Ishikawa (cell line): ENCODE results near the gene OR4N5.

ENCODE experiments used
- CEBPB ChIP-seq: IDR thresholded peaks from 2 replicates; pipeline ENCODE4 v1.6.1; 2012
- CREB1 ChIP-seq: IDR thresholded peaks from 2 replicates; pipeline ENCODE4 v1.6.1; 2012; ENCODE audit warnings: low read depth
- EGR1 ChIP-seq: IDR thresholded peaks from 2 replicates; pipeline ENCODE4 v1.6.1; 2012
- EP300 ChIP-seq: IDR thresholded peaks from 2 replicates; pipeline ENCODE4 v1.6.1; 2012; ENCODE audit warnings: borderline replicate concordance
- FOXM1 ChIP-seq: IDR thresholded peaks from 2 replicates; pipeline ENCODE4 v1.6.1; 2012; ENCODE audit warnings: low read depth, borderline replicate concordance
- NFIC ChIP-seq: IDR thresholded peaks from 2 replicates; pipeline ENCODE4 v1.6.1; 2012
- RAD21 ChIP-seq: IDR thresholded peaks from 2 replicates; pipeline ENCODE4 v1.6.1; 2012; ENCODE audit warnings: low read depth
- TAF1 ChIP-seq: IDR thresholded peaks from 2 replicates; pipeline ENCODE4 v1.6.1; 2012; ENCODE audit warnings: low read depth, mild to moderate bottlenecking
- TCF12 ChIP-seq: IDR thresholded peaks from 2 replicates; pipeline ENCODE4 v1.6.1; 2012; ENCODE audit warnings: low read depth
- TEAD4 ChIP-seq: IDR thresholded peaks from 2 replicates; pipeline ENCODE4 v1.6.1; 2012
- YY1 ChIP-seq: IDR thresholded peaks from 2 replicates; pipeline ENCODE4 v1.6.1; 2012; ENCODE audit warnings: low read depth
- ZBTB7A ChIP-seq: IDR thresholded peaks from 2 replicates; pipeline ENCODE4 v1.6.1; 2012; ENCODE audit warnings: low read depth
- TF ChIP-seq, protein P1 (sequence below): IDR thresholded peaks from 2 replicates; pipeline ENCODE4 v1.6.1; 2012
- TF ChIP-seq, protein P2 (sequence below): IDR thresholded peaks from 2 replicates; pipeline ENCODE4 v1.6.1; 2012; ENCODE audit warnings: low read depth, mild to moderate bottlenecking
- TF ChIP-seq, protein P3 (sequence below): IDR thresholded peaks from 2 replicates; pipeline ENCODE4 v1.6.1; 2012

OR4N5 gene, protein sequence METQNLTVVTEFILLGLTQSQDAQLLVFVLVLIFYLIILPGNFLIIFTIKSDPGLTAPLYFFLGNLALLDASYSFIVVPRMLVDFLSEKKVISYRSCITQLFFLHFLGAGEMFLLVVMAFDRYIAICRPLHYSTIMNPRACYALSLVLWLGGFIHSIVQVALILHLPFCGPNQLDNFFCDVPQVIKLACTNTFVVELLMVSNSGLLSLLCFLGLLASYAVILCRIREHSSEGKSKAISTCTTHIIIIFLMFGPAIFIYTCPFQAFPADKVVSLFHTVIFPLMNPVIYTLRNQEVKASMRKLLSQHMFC

DNA sequence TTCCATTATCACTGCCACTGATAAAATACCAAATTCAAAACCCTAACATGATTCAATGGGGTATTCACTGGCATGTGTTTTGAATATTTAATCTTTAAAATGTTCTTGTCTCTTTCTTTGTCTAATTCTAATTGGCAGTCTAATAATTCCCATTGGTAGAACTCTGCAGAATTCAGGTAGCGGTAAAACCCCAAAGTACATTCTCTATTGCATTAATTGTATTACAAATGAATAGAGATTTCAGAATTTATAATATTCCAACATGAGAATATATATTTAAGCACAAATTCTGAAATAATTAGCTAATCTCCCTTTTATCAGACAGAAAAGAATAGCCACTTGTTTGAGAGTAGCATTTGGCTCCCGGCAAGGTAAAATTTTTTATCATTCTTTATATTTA, at the start of gene OR4N5:
Gene OR4N5, plus strand, starts transcription at position 301 of the 400 bp plus-strand sequence. CDS start 4,916 bp downstream, outside the sequence.
- TF ChIP-seq EGR1 (no peak), CEBPB (no peak), RAD21 (no peak), CREB1 (no peak), NFIC (no peak), FOXM1 (no peak), TCF12 (no peak), TAF1 (no peak), YY1 (no peak), ZBTB7A (no peak), TEAD4 (no peak), EP300 (no peak)
- TF ChIP-seq, protein P1, sequence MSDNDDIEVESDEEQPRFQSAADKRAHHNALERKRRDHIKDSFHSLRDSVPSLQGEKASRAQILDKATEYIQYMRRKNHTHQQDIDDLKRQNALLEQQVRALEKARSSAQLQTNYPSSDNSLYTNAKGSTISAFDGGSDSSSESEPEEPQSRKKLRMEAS, result no peak
- TF ChIP-seq, protein P2, sequence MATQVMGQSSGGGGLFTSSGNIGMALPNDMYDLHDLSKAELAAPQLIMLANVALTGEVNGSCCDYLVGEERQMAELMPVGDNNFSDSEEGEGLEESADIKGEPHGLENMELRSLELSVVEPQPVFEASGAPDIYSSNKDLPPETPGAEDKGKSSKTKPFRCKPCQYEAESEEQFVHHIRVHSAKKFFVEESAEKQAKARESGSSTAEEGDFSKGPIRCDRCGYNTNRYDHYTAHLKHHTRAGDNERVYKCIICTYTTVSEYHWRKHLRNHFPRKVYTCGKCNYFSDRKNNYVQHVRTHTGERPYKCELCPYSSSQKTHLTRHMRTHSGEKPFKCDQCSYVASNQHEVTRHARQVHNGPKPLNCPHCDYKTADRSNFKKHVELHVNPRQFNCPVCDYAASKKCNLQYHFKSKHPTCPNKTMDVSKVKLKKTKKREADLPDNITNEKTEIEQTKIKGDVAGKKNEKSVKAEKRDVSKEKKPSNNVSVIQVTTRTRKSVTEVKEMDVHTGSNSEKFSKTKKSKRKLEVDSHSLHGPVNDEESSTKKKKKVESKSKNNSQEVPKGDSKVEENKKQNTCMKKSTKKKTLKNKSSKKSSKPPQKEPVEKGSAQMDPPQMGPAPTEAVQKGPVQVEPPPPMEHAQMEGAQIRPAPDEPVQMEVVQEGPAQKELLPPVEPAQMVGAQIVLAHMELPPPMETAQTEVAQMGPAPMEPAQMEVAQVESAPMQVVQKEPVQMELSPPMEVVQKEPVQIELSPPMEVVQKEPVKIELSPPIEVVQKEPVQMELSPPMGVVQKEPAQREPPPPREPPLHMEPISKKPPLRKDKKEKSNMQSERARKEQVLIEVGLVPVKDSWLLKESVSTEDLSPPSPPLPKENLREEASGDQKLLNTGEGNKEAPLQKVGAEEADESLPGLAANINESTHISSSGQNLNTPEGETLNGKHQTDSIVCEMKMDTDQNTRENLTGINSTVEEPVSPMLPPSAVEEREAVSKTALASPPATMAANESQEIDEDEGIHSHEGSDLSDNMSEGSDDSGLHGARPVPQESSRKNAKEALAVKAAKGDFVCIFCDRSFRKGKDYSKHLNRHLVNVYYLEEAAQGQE, result no peak
- TF ChIP-seq, protein P3, sequence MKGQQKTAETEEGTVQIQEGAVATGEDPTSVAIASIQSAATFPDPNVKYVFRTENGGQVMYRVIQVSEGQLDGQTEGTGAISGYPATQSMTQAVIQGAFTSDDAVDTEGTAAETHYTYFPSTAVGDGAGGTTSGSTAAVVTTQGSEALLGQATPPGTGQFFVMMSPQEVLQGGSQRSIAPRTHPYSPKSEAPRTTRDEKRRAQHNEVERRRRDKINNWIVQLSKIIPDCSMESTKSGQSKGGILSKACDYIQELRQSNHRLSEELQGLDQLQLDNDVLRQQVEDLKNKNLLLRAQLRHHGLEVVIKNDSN, result no peak

DNA sequence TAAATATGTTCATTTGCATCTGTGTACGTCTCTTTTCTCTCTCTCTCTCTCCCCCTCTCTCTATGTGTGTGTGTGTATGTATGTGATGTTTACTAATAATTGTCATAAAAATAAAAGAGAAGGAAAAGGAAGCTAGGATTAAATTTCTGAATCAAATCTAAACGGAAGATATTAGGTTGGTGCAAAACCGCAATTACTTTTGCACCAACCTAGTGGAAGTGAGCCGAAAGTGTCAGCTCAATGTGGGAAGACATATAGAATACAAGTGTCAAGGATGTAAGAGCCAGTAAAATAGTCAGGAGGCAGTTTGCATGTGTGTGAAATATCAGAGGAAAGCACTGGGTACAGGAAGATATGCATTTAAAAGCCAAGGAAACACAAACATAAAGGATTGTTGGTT, 46.6 kb upstream of the OR4N5 start:
- TF ChIP-seq, protein P3, result no peak

DNA sequence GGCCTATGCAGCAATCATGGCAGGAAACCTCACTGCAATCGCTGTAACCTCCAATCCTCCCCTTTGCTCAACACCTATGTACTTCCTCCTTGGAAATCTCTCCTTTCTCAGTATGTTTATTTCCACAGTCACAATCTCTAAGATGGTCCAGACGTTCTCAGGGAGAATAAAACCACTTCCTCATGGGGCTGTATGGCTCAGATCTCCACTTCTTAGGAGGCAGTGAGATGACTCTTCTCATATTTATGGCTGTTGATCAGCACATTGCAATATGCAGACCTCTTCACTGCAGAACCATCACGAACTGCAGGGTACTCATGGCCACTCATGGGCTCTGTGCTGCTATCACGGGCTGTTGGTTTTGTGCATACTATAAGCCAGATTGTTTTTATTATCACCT, 45.2 kb upstream of the OR4N5 start:
- no peak for TF ChIP-seq EP300
- no peak for TF ChIP-seq ZBTB7A
- TF ChIP-seq, protein P1, result no peak
- TF ChIP-seq TAF1, result no peak
- TF ChIP-seq, protein P2, result no peak
- no peak for TF ChIP-seq RAD21
- TF ChIP-seq CREB1, result no peak
- no peak for TF ChIP-seq FOXM1
- TF ChIP-seq NFIC, result no peak
- TF ChIP-seq TEAD4, result no peak
- TF ChIP-seq TCF12, result no peak
- TF ChIP-seq YY1, result no peak
- TF ChIP-seq, protein P3, result no peak
- TF ChIP-seq EGR1, result no peak
- TF ChIP-seq CEBPB, result no peak

DNA sequence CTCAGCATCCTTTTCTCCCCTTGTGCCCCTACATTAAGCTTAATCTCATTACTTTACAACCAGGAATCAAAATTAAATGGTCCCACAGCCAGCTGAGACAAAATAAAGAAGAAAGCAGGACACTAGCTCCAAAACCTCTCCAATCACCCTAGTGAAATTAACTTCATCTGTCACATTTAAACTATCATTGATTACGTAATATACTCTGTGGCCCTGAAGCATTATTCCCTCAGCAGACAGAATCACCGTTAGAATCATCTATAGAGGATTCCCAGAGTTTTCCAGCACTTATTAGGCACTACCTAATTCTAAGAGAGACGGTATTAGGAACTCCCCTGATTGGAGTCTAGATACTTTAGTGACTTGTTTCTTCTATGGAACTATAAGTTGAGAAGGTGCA, 28.2 kb upstream of the OR4N5 start, which contains the start of gene OR4K17:
Gene OR4K17, plus strand, starts transcription at position 302 of the 400 bp plus-strand sequence. CDS start 6,761 bp downstream, outside the sequence.
- TF ChIP-seq, protein P1, result no peak
- TF ChIP-seq, protein P3, result no peak
- TF ChIP-seq CEBPB (no peak), TEAD4 (no peak), NFIC (no peak), ZBTB7A (no peak), FOXM1 (no peak), YY1 (no peak), EP300 (no peak), CREB1 (no peak), TAF1 (no peak), EGR1 (no peak), TCF12 (no peak), RAD21 (no peak)
- TF ChIP-seq, protein P2, result no peak
